ENCODE measurements around the gene KRTAP5-7. TPM values are rescaled to one million over a fixed set of nuclear protein-coding genes. Genes with fewer than 3 reads are reported as not detected.

The KRTAP5-7 gene
- total and polyA plus RNA-seq, 7 donors = 0.32 to 0.49 TPM; not detected in 5

- H3K36me3 ChIP-seq = no peaks in the 10 kb centered on the region
- H3K9me3 ChIP-seq = no peaks in the 10 kb centered on the region
- intact Hi-C loops (cut with DNase I) = no loop called here
- no peak overlapping the region for H3K27ac ChIP-seq
- DNase-seq = no peak
- H3K4me1 ChIP-seq = no peaks in the 10 kb centered on the region
- TF ChIP-seq EP300 (IDR thresholded peaks at IDR 0.05) = no peak
- no peak for TF ChIP-seq POLR2AphosphoS5 (IDR thresholded peaks at IDR 0.05)
- 89 to 92% methylated on average over 7 of the region's 7 CpGs for WGBS, 2 donors
- peaks cover 0 to 10% (median 0%) of the 10 kb centered on the region in 3 donors for H3K27me3 ChIP-seq
- no peak overlapping the region for H3K4me3 ChIP-seq
Observed at GRCh38 chr11:71542382-71542781, 15.3 kb downstream of the KRTAP5-7 start.

- intact Hi-C loops (cut with DNase I) = no loop called here
- WGBS, 2 donors = 75 to 85% methylated on average over 15 of the region's 15 CpGs
- no peaks in the 10 kb centered on the region for H3K9me3 ChIP-seq
- H3K4me1 ChIP-seq = no peaks in the 10 kb centered on the region
- H3K27ac ChIP-seq = no peak overlapping the region
- DNase-seq = no peak
- H3K36me3 ChIP-seq = no peaks in the 10 kb centered on the region
- TF ChIP-seq POLR2AphosphoS5 (IDR thresholded peaks at IDR 0.05) = no peak
- no peak for TF ChIP-seq EP300 (IDR thresholded peaks at IDR 0.05)
- TF ChIP-seq CTCF (IDR thresholded peaks at IDR 0.05) = no peak
- no peak for TF ChIP-seq POLR2A (IDR thresholded peaks at IDR 0.05)
- no peak overlapping the region for H3K4me3 ChIP-seq
- H3K27me3 ChIP-seq = peaks cover 0 to 10% (median 0%) of the 10 kb centered on the region in 3 donors
Observed at GRCh38 chr11:71542879-71543777, 16.1 kb downstream of the KRTAP5-7 start.

- H3K36me3 ChIP-seq = no peaks in the 10 kb centered on the region
- no peak for TF ChIP-seq EP300 (IDR thresholded peaks at IDR 0.05)
- TF ChIP-seq CTCF (IDR thresholded peaks at IDR 0.05) = no peak
- no peak for TF ChIP-seq POLR2AphosphoS5 (IDR thresholded peaks at IDR 0.05)
- no peaks in the 10 kb centered on the region for H3K9me3 ChIP-seq
- no peak overlapping the region for H3K27ac ChIP-seq
- DNase-seq = no peak
- intact Hi-C loops (cut with DNase I) = no loop called here
- WGBS, 2 donors = 51 to 84% methylated on average over 8 of the region's 8 CpGs
- no peaks in the 10 kb centered on the region for H3K4me1 ChIP-seq
- H3K4me3 ChIP-seq = no peak overlapping the region
- H3K27me3 ChIP-seq = peaks cover 0 to 10% (median 6%) of the 10 kb centered on the region in 3 donors
Observed at GRCh38 chr11:71543866-71544265, 16.8 kb downstream of the KRTAP5-7 start.

- no peak overlapping the region for H3K27ac ChIP-seq
- H3K27me3 ChIP-seq = peaks cover 0 to 10% (median 6%) of the 10 kb centered on the region in 3 donors
- 84 to 87% methylated on average over 6 of the region's 6 CpGs for WGBS, 2 donors
- no peaks in the 10 kb centered on the region for H3K4me1 ChIP-seq
- H3K36me3 ChIP-seq = no peaks in the 10 kb centered on the region
- TF ChIP-seq CTCF (IDR thresholded peaks at IDR 0.05) = no peak
- no peak for TF ChIP-seq EP300 (IDR thresholded peaks at IDR 0.05)
- TF ChIP-seq POLR2AphosphoS5 (IDR thresholded peaks at IDR 0.05) = no peak
- DNase-seq = no peak
- intact Hi-C loops (cut with DNase I) = no loop called here
- H3K4me3 ChIP-seq = no peak overlapping the region
- H3K9me3 ChIP-seq = no peaks in the 10 kb centered on the region
Observed at GRCh38 chr11:71544525-71545214, 17.6 kb downstream of the KRTAP5-7 start.

GRCh38 chr11:71545405-71545966, 18.4 kb downstream of the KRTAP5-7 start:
- Histone ChIP-seq H3K36me3 (no peaks in the 10 kb centered on the region), H3K27me3 (peaks cover 0 to 10% (median 6%) of the 10 kb centered on the region in 3 donors), H3K9me3 (no peaks in the 10 kb centered on the region), H3K27ac (no peak overlapping the region), H3K4me3 (no peak overlapping the region), H3K4me1 (no peaks in the 10 kb centered on the region)
- TF ChIP-seq EP300 (IDR thresholded peaks at IDR 0.05) (no peak), CTCF (IDR thresholded peaks at IDR 0.05) (no peak), POLR2A (IDR thresholded peaks at IDR 0.05) (no peak), POLR2AphosphoS5 (IDR thresholded peaks at IDR 0.05) (no peak)
- intact Hi-C loops (cut with DNase I) = no loop called here
- 93 to 94% methylated on average over 12 of the region's 12 CpGs for WGBS, 2 donors
- no peak for DNase-seq
